NB4 (cell line): ENCODE results near the gene C2orf76.

Experiments
- POLR2A ChIP-seq: IDR thresholded peaks from 2 replicates; pipeline ENCODE4 v1.6.1; 2011; ENCODE audit warnings: mild to moderate bottlenecking; ENCODE audit not compliant: insufficient read length; ENCODE audit errors: extremely low read depth
- TF ChIP-seq, protein P1 (sequence below): IDR thresholded peaks from one replicate; pipeline ENCODE4 v1.5.1; 2012; ENCODE audit warnings: low read depth, low read length
- TF ChIP-seq, protein P2 (sequence below): IDR thresholded peaks from 2 replicates; pipeline ENCODE4 v1.6.1; 2011; ENCODE audit warnings: low read depth, low read length

DNA sequence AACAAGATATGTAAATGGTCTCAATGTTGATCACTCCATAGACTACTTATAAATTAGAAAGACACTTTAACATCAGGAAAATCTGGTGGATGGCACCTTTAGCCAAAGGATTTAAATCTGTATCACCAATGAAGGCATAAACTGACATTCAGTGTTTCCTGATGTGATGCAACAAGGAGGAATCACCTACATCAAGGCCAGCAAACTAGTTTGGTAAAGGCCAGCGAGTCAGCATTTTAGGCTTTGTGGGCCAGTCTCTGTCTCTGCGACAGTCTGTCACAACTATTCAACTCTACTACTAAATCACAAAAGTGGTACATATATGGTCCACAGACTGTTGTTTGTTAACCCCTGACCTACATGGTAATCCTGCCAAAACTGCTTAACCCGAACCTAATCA is 33.3 kb downstream of the C2orf76 start:
- no peak for TF ChIP-seq POLR2A
- TF ChIP-seq, protein P1, sequence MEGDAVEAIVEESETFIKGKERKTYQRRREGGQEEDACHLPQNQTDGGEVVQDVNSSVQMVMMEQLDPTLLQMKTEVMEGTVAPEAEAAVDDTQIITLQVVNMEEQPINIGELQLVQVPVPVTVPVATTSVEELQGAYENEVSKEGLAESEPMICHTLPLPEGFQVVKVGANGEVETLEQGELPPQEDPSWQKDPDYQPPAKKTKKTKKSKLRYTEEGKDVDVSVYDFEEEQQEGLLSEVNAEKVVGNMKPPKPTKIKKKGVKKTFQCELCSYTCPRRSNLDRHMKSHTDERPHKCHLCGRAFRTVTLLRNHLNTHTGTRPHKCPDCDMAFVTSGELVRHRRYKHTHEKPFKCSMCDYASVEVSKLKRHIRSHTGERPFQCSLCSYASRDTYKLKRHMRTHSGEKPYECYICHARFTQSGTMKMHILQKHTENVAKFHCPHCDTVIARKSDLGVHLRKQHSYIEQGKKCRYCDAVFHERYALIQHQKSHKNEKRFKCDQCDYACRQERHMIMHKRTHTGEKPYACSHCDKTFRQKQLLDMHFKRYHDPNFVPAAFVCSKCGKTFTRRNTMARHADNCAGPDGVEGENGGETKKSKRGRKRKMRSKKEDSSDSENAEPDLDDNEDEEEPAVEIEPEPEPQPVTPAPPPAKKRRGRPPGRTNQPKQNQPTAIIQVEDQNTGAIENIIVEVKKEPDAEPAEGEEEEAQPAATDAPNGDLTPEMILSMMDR: no peak
- TF ChIP-seq, protein P2, sequence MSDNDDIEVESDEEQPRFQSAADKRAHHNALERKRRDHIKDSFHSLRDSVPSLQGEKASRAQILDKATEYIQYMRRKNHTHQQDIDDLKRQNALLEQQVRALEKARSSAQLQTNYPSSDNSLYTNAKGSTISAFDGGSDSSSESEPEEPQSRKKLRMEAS: no peak
